Activated CD4-positive, alpha-beta memory T cell treated with anti-CD3 and anti-CD28 coated beads for 36 hours (primary cell): ENCODE measurements around the gene C20orf96. TPM values are rescaled to one million over a fixed set of nuclear protein-coding genes. Genes with fewer than 3 reads are reported as not detected.

Experiments
- CTCF ChIA-PET: fragments of 350-600 bp; sonication (Branson Sonifier 250); formaldehyde crosslinking; loops from one replicate; lab custom pipeline; 2021; ENCODE audit warnings: antibody characterized with exemption, inconsistent platforms; lab: Charles Lee
- POLR2A ChIA-PET: fragments of 350-600 bp; sonication (Branson Sonifier 250); formaldehyde crosslinking; loops from one replicate; lab custom pipeline; 2021; ENCODE audit warnings: antibody characterized with exemption; lab: Charles Lee
- DNase-seq: peaks from one replicate; pipeline ENCODE4 v3.0.0-alpha.2; 2020
- H3K27ac Mint-ChIP-seq: one replicate; pipeline ENCODE4 v1.8.0; 2021; ENCODE audit warnings: mixed read lengths
- H3K27me3 Mint-ChIP-seq: one replicate; pipeline ENCODE4 v1.8.0; 2021; ENCODE audit warnings: mixed read lengths
- H3K36me3 Mint-ChIP-seq: one replicate; pipeline ENCODE4 v1.8.0; 2021; ENCODE audit warnings: mixed read lengths
- H3K4me1 Mint-ChIP-seq: one replicate; pipeline ENCODE4 v1.8.0; 2021; ENCODE audit warnings: low read depth, mixed read lengths
- H3K4me3 Mint-ChIP-seq: one replicate; pipeline ENCODE4 v1.8.0; 2021; ENCODE audit warnings: mild to moderate bottlenecking, mixed read lengths
- H3K9me3 Mint-ChIP-seq: one replicate; pipeline ENCODE4 v1.8.0; 2021; ENCODE audit warnings: mixed read lengths
- intact Hi-C: fragments of 100-400 bp; cut with micrococcal nuclease; formaldehyde crosslinking; loops from one replicate; pipeline ENCODE4 v1.15.1; 2023
- total RNA-seq, 2 experiments: library from RNA; stranded (reverse); gene quantifications; one replicate each; pipeline ENCODE4 v1.2.3, GENCODE V29; 2021

The C20orf96 gene
- total RNA-seq, 2 experiments from 2014 or later, result 5.4 to 6.4 TPM

DNA sequence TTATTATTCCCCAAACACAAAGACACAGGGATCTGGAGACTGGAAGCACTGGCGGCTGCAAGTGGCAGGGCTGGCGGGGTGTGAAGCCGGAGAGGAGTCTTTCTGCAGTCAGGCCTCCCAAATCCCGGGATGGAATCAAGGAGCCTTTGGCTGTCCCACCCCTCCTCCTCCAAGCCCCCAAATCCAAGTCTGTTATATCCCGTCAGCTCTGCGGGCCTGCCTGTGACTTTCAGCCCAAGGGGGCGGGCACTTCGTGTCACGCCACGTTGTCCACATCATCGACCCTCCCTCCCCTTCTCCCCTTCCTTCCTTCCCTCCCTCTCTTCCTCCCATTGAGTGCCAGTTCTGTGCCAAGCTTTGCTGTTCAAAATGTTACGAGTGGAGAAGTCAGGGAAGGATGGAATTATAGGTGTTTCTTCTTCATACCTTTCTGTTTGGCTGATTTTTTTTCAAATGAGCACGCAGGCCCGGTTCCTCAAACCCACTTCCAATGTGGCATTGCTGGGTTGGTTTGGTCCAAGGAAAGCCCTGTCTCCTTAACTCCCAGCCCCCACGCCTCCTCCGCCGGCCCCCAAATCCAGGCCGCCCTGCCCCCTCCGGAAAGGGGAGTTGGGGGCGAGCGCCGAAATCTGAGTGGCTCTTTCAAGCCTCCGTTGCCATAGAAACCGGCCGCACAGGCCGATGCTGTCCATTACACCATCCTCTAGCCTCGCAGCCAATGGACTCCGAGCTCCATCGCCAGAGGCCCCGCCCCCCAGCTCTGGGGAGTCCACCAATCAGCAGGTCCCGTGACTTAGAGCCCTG, 19.5 kb upstream of the C20orf96 start:
- Mint-ChIP-seq H3K36me3 (no peaks in the 10 kb centered on the region), H3K9me3 (no peaks in the 10 kb centered on the region), H3K27me3 (no peaks in the 10 kb centered on the region), H3K4me1 (peaks cover 10% of the 10 kb centered on the region), H3K4me3 (peak overlapping the region; percentile 62), H3K27ac (no peak overlapping the region)
- intact Hi-C loops, result loop anchor here (1.0 kb wide), 1 partner anchor 15 kb away; the partner anchor contains the start of gene SOX12
- DNase-seq, result peak; percentile 89
- CTCF ChIA-PET, result interaction anchor here (1.0 to 1.7 kb wide), 3 partner anchors 9 to 21 kb away, joined by 3 to 5 read pairs (median 4); no protein-coding TSS in a partner anchor
- POLR2A ChIA-PET, result interaction anchor here (0.9 kb wide), 1 partner anchor 13 kb away, joined by 3 read pairs; the partner anchor contains the start of gene ZCCHC3

- intact Hi-C loops, result no loop called here
- POLR2A ChIA-PET, result interaction anchor here (0.9 kb wide), 1 partner anchor 12 kb away, joined by 3 read pairs; the partner anchor contains the start of gene ZCCHC3
Observed at GRCh38 chr20:309306-309840, 18.8 kb upstream of the C20orf96 start.

GRCh38 chr20:308427-309038, 18.0 kb upstream of the C20orf96 start:
- intact Hi-C loops, result no loop called here
- no peak overlapping the region for H3K4me3 Mint-ChIP-seq
- no peaks in the 10 kb centered on the region for H3K9me3 Mint-ChIP-seq
- H3K4me1 Mint-ChIP-seq, result peaks cover 10% of the 10 kb centered on the region
- no peaks in the 10 kb centered on the region for H3K36me3 Mint-ChIP-seq
- no peak for DNase-seq
- H3K27me3 Mint-ChIP-seq, result no peaks in the 10 kb centered on the region
- CTCF ChIA-PET, result interaction anchor here (2.1 kb wide), 1 partner anchor 21 kb away, joined by 7 read pairs; no protein-coding TSS in a partner anchor
- POLR2A ChIA-PET, result no interaction called here
- H3K27ac Mint-ChIP-seq, result no peak overlapping the region

More at GRCh38 chr20:309306-309840, 18.8 kb upstream of the C20orf96 start:
- H3K36me3 Mint-ChIP-seq, result no peaks in the 10 kb centered on the region
- CTCF ChIA-PET, result interaction anchor here (1.4 to 2.1 kb wide), 3 partner anchors 11 to 22 kb away, joined by 4 to 7 read pairs (median 5); no protein-coding TSS in a partner anchor
- H3K27me3 Mint-ChIP-seq, result no peaks in the 10 kb centered on the region
- H3K4me3 Mint-ChIP-seq, result no peak overlapping the region
- no peak for DNase-seq
- peaks cover 10% of the 10 kb centered on the region for H3K4me1 Mint-ChIP-seq
- no peaks in the 10 kb centered on the region for H3K9me3 Mint-ChIP-seq
- no peak overlapping the region for H3K27ac Mint-ChIP-seq

- no peak for DNase-seq
- Mint-ChIP-seq H3K4me1 (peaks cover 25% of the 10 kb centered on the region), H3K36me3 (peaks cover 3% of the 10 kb centered on the region), H3K4me3 (no peak overlapping the region), H3K27ac (no peak overlapping the region), H3K9me3 (no peaks in the 10 kb centered on the region), H3K27me3 (no peaks in the 10 kb centered on the region)
- intact Hi-C loops, result no loop called here
- POLR2A ChIA-PET, result no interaction called here
- CTCF ChIA-PET, result no interaction called here
Observed at GRCh38 chr20:305745-306144, 15.2 kb upstream of the C20orf96 start.

GRCh38 chr20:301886-302848, 11.6 kb upstream of the C20orf96 start:
- CTCF ChIA-PET, result interaction anchor here (1.2 to 4.4 kb wide), 3 partner anchors 22 to 28 kb away, joined by 8 to 25 read pairs (median 8); no protein-coding TSS in a partner anchor
- Mint-ChIP-seq H3K27me3 (no peaks in the 10 kb centered on the region), H3K4me1 (peaks cover 31% of the 10 kb centered on the region), H3K27ac (no peak overlapping the region), H3K36me3 (peaks cover 23% of the 10 kb centered on the region), H3K4me3 (no peak overlapping the region), H3K9me3 (no peaks in the 10 kb centered on the region)
- DNase-seq, result no peak
- POLR2A ChIA-PET, result interaction anchor here (1.4 kb wide), 1 partner anchor 28 kb away, joined by 4 read pairs; no protein-coding TSS in a partner anchor
- intact Hi-C loops, result no loop called here

GRCh38 chr20:300345-300990, 9.9 kb upstream of the C20orf96 start:
- POLR2A ChIA-PET, result interaction anchor here (0.6 to 1.4 kb wide), 3 partner anchors 23 to 146 kb away, joined by 3 to 4 read pairs (median 4); no protein-coding TSS in a partner anchor
- CTCF ChIA-PET, result interaction anchor here (0.9 to 4.4 kb wide), 4 partner anchors 10 to 30 kb away, joined by 3 to 25 read pairs (median 3); partner anchors contain the start of gene SOX12

GRCh38 chr20:298776-299391, 8.3 kb upstream of the C20orf96 start:
- Mint-ChIP-seq H3K27ac (peak overlapping the region; percentile 95), H3K4me3 (peak overlapping the region; percentile 88), H3K4me1 (peaks cover 44% of the 10 kb centered on the region), H3K36me3 (peaks cover 23% of the 10 kb centered on the region), H3K9me3 (no peaks in the 10 kb centered on the region), H3K27me3 (no peaks in the 10 kb centered on the region)
- ChIA-PET CTCF (interaction anchor here (0.6 to 4.4 kb wide), 5 partner anchors 11 to 49 kb away, joined by 3 to 25 read pairs (median 5); partner anchors contain the start of gene SOX12), POLR2A (interaction anchor here (2.0 to 2.4 kb wide), 2 partner anchors 26 to 33 kb away, joined by 9 to 17 read pairs; partner anchors contain the start of gene SOX12)
- intact Hi-C loops, result loop anchor here (1.0 kb wide), 1 partner anchor 25 kb away; no protein-coding TSS in a partner anchor
- no peak for DNase-seq

More at GRCh38 chr20:300345-300990, 9.9 kb upstream of the C20orf96 start:
- Mint-ChIP-seq H3K9me3 (no peaks in the 10 kb centered on the region), H3K4me3 (peak overlapping the region; percentile 88), H3K27ac (peak overlapping the region; percentile 67), H3K27me3 (no peaks in the 10 kb centered on the region), H3K36me3 (peaks cover 23% of the 10 kb centered on the region), H3K4me1 (peaks cover 44% of the 10 kb centered on the region)
- no peak for DNase-seq
- intact Hi-C loops, result no loop called here

DNA sequence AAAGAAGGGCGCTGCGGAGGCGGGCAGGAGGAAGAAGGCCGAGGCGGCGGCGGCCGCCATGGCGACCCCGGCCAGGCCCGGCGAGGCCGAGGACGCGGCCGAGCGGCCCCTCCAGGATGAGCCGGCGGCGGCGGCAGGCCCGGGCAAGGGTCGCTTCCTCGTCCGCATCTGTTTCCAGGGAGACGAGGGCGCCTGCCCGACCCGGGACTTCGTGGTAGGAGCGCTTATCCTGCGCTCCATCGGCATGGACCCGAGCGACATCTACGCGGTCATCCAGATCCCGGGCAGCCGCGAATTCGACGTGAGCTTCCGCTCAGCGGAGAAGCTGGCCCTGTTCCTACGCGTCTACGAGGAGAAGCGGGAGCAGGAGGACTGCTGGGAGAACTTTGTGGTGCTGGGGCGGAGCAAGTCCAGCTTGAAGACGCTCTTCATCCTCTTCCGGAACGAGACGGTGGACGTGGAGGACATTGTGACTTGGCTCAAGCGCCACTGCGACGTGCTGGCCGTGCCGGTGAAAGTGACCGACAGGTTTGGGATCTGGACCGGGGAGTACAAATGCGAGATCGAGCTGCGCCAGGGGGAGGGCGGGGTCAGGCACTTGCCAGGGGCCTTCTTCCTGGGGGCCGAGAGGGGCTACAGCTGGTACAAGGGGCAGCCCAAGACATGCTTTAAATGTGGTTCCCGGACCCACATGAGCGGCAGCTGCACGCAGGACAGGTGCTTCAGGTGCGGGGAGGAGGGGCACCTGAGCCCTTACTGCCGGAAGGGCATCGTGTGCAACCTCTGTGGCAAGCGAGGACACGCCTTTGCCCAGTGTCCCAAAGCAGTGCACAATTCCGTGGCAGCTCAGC, 7.6 kb upstream of the C20orf96 start:
- peak overlapping the region; percentile 88 for H3K4me3 Mint-ChIP-seq
- intact Hi-C loops, result loop anchor here (1.0 to 2.0 kb wide), 2 partner anchors 26 to 109 kb away; no protein-coding TSS in a partner anchor
- peak overlapping the region; percentile 95 for H3K27ac Mint-ChIP-seq
- peak; percentile 68 for DNase-seq
- no peaks in the 10 kb centered on the region for H3K9me3 Mint-ChIP-seq
- H3K27me3 Mint-ChIP-seq, result no peaks in the 10 kb centered on the region
- H3K4me1 Mint-ChIP-seq, result peaks cover 44% of the 10 kb centered on the region
- H3K36me3 Mint-ChIP-seq, result peaks cover 23% of the 10 kb centered on the region
- POLR2A ChIA-PET, result interaction anchor here (0.7 to 2.4 kb wide), 3 partner anchors 27 to 109 kb away, joined by 3 to 17 read pairs (median 9); partner anchors contain the start of gene SOX12
- CTCF ChIA-PET, result interaction anchor here (0.6 to 4.4 kb wide), 6 partner anchors 12 to 49 kb away, joined by 3 to 25 read pairs (median 4); partner anchors contain the start of gene SOX12
